ENCODE measurements around the gene OVOL1. TPM values are rescaled to one million over a fixed set of nuclear protein-coding genes. Genes with fewer than 3 reads are reported as not detected.

Gene OVOL1
- total RNA-seq, 1 experiment from 2014 or later, result 12.7 TPM

DNA sequence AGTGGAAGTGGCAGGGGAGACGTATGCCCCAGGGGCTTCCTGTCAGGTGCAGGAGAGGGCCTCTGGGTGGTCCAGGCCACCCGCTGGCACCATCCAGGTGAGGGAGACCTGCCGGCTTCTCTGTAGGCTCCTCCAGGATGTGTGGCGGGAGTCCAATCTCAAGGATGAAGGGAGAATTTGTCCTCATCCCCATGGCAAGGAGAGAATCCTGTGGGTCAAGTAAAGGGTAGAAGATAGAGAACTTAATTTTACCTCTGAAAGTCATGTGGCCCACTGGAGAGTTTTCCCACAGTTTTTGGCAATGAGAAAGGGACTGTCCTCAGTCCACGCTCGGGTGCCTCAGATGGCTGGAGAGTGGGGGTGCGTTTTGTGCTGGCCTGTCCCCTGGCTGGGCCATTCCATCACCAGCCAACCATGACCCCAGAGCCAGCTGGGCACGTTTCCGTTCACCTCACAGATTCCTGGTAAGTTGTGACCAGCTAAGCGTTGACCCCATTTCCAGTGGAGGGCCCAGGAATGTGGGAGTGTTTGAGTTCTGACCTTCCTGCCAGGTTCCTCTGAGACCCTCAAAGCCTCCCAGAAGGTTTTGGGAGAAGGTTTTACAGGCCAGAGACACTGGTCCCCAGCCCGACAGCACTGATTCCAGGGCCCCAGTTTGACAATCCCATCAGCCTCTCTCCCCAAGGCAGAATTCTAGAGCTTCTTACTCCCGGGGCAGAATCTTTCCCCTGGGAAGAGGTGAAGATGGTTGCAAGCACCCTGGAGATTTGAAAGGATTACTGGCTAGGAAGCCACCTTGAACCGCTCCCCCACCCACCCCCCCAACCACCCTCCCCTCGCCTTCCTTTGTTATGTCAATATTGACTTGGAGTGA, 2.6 kb downstream of the OVOL1 start:
- peak overlapping the region; percentile 86 for H3K4me3 Mint-ChIP-seq (ENCODE audit: low read depth, unreplicated experiment)
- intact Hi-C loops (cut with micrococcal nuclease; ENCODE audit: unreplicated experiment), result no loop called here

DNA sequence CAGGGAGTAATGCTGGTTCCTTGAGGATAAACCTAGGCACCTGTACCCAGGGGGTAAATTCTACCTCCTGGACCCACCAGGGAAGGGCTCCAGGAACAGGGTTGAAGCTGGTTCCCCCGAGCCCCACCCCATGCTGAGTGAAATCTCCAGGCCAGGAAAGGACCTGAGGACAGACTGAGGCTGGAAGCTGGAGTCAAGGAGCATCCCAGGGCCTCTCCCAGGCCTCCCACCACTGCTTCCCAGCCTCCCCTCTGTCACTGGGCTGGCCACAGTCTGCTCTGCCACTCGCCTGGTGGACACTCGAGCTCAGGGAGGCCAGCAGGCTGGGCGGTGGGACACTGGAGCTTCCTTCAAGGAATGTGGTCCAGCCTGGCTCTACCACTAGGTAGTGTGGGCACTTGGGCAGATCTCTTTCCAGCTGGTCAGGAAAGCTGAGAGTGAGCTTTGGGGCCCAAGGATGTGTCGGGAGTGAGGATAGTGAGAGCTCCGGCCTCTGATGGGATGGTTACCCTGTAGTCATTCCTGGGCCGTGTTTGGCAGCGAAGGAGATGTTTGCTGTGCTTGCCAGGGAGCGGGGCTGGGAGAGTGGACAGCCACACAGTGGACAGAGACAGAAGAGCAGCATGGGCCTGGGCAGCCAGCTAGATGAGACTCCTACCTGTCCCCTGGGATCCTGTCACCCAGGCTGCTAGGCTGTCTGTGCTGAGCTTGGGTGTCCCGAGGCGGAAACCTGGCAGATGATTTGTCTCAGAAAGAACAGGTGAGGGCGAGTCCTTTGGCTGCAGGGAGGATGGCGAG, 3.4 kb downstream of the OVOL1 start:
- BruUV-seq (replicated peaks), result no TSS peak
- H3K36me3 Mint-ChIP-seq (ENCODE audit: insufficient read depth, unreplicated experiment), result peaks cover 72% of the 10 kb centered on the region
- H3K27ac Mint-ChIP-seq (ENCODE audit: unreplicated experiment), result peak overlapping the region; percentile 12
- H3K4me3 Mint-ChIP-seq (ENCODE audit: low read depth, unreplicated experiment), result peak overlapping the region; percentile 61
- intact Hi-C loops (cut with micrococcal nuclease; ENCODE audit: unreplicated experiment), result no loop called here
- TF ChIP-seq, protein P1, sequence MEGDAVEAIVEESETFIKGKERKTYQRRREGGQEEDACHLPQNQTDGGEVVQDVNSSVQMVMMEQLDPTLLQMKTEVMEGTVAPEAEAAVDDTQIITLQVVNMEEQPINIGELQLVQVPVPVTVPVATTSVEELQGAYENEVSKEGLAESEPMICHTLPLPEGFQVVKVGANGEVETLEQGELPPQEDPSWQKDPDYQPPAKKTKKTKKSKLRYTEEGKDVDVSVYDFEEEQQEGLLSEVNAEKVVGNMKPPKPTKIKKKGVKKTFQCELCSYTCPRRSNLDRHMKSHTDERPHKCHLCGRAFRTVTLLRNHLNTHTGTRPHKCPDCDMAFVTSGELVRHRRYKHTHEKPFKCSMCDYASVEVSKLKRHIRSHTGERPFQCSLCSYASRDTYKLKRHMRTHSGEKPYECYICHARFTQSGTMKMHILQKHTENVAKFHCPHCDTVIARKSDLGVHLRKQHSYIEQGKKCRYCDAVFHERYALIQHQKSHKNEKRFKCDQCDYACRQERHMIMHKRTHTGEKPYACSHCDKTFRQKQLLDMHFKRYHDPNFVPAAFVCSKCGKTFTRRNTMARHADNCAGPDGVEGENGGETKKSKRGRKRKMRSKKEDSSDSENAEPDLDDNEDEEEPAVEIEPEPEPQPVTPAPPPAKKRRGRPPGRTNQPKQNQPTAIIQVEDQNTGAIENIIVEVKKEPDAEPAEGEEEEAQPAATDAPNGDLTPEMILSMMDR (IDR thresholded peaks at IDR 0.05; ENCODE audit: unreplicated experiment), result no peak
- H3K27me3 Mint-ChIP-seq (ENCODE audit: unreplicated experiment), result no peaks in the 10 kb centered on the region
- CTCF ChIA-PET, result interaction anchor here (0.7 to 1.3 kb wide), 3 partner anchors 10 to 50 kb away, joined by 3 to 5 read pairs (median 3); no protein-coding TSS in a partner anchor
- no peaks in the 10 kb centered on the region for H3K9me3 Mint-ChIP-seq (ENCODE audit: low read depth, unreplicated experiment)
- no peak for DNase-seq
- peaks cover 45% of the 10 kb centered on the region for H3K4me1 Mint-ChIP-seq (ENCODE audit: low read depth, unreplicated experiment)

More for the DNA sequence above, 2.6 kb downstream of the OVOL1 start:
- no peaks in the 10 kb centered on the region for H3K27me3 Mint-ChIP-seq (ENCODE audit: unreplicated experiment)
- CTCF ChIA-PET, result interaction anchor here (0.7 to 1.3 kb wide), 4 partner anchors 10 to 51 kb away, joined by 3 to 5 read pairs (median 4); no protein-coding TSS in a partner anchor
- no peaks in the 10 kb centered on the region for H3K9me3 Mint-ChIP-seq (ENCODE audit: low read depth, unreplicated experiment)
- TSS peak; percentile 47 for BruUV-seq (replicated peaks)
- peaks cover 64% of the 10 kb centered on the region for H3K36me3 Mint-ChIP-seq (ENCODE audit: insufficient read depth, unreplicated experiment)
- TF ChIP-seq, protein P1 (IDR thresholded peaks at IDR 0.05; ENCODE audit: unreplicated experiment), result no peak
- H3K4me1 Mint-ChIP-seq (ENCODE audit: low read depth, unreplicated experiment), result peaks cover 48% of the 10 kb centered on the region
- no peak overlapping the region for H3K27ac Mint-ChIP-seq (ENCODE audit: unreplicated experiment)
- no peak for DNase-seq

DNA sequence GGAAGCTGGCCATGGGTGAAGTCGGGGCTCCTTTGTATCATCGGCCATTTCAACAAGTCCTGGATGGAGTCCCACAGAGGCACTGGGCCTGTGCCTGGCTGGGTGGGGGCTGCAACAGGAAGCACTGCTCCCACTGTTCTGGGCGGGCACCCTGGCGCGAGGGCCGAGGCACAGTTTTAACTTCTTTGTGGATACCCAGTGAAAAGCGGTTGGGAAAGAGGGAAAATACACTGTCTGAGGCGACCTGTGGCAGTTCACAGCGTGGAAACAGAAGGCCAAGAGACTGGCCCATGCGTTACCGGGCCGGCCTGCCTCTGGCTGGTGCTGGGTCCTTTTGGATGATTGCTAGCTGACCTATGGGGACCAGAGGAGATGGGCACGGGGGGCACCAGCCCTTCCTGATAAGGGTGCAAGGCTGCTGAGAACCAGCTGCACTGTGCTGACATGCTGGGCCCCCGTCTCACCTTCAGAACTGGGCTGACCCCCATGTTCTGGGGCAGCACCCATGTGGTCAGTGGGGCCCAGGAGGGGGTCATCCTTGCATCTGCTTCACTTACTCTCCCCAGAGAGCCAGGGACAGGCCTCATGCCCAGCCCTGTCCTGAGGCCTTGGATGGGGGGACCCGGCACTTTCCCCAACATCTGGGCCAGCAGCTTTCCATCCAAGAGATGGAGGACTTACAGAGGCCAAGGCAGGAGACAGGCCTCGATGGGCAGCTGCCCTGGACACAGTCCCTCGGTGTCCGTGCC, 4.2 kb downstream of the OVOL1 start:
- Mint-ChIP-seq H3K9me3 (ENCODE audit: low read depth, unreplicated experiment) (no peaks in the 10 kb centered on the region), H3K27me3 (ENCODE audit: unreplicated experiment) (no peaks in the 10 kb centered on the region), H3K36me3 (ENCODE audit: insufficient read depth, unreplicated experiment) (peaks cover 69% of the 10 kb centered on the region), H3K27ac (ENCODE audit: unreplicated experiment) (peak overlapping the region; percentile 12), H3K4me1 (ENCODE audit: low read depth, unreplicated experiment) (peaks cover 37% of the 10 kb centered on the region), H3K4me3 (ENCODE audit: low read depth, unreplicated experiment) (peak overlapping the region; percentile 61)
- CTCF ChIA-PET, result interaction anchor here (1.3 to 2.0 kb wide), 3 partner anchors 11 to 71 kb away, joined by 3 to 13 read pairs (median 5); partner anchors contain the start of genes AP5B1 and RNASEH2C
- TF ChIP-seq, protein P1 (IDR thresholded peaks at IDR 0.05; ENCODE audit: unreplicated experiment), result no peak
- no peak for DNase-seq
- intact Hi-C loops (cut with micrococcal nuclease; ENCODE audit: unreplicated experiment), result no loop called here
- BruUV-seq (replicated peaks), result no TSS peak

DNA sequence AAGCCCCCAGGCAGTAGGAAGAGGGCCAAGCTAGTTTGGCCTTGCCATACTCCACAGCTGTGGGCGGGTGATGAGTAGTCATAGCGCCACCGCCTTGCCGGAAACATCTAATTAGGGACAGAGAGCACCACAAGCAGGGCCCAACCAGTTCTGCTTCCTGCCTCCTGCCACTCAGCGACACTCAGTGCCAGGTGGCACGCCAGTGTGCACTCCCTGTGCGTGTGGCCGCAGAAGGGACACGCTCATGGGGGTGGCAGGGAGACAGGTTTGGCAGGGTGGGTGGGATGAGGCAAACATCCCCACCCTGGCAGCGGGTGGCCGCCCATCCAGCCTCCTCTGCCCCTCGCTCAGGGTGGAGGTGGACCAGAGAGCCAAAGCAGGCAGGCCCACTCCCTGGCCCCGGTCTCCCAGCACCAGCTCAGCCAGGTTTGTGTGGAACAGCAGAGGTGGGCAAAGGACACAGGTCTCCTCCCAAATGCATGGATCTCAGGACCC, 4.9 kb downstream of the OVOL1 start:
- Mint-ChIP-seq H3K36me3 (ENCODE audit: insufficient read depth, unreplicated experiment) (peaks cover 69% of the 10 kb centered on the region), H3K4me1 (ENCODE audit: low read depth, unreplicated experiment) (peaks cover 37% of the 10 kb centered on the region), H3K9me3 (ENCODE audit: low read depth, unreplicated experiment) (no peaks in the 10 kb centered on the region), H3K4me3 (ENCODE audit: low read depth, unreplicated experiment) (peak overlapping the region; percentile 61), H3K27me3 (ENCODE audit: unreplicated experiment) (no peaks in the 10 kb centered on the region), H3K27ac (ENCODE audit: unreplicated experiment) (peak overlapping the region; percentile 64)
- CTCF ChIA-PET, result interaction anchor here (0.9 to 2.0 kb wide), 3 partner anchors 8 to 71 kb away, joined by 5 to 13 read pairs (median 5); partner anchors contain the start of genes AP5B1 and RNASEH2C
- BruUV-seq (replicated peaks), result no TSS peak
- peak; percentile 76 for DNase-seq
- TF ChIP-seq, protein P1 (IDR thresholded peaks at IDR 0.05; ENCODE audit: unreplicated experiment), result no peak
- intact Hi-C loops (cut with micrococcal nuclease; ENCODE audit: unreplicated experiment), result no loop called here
